Fibroblast of lung (primary cell): ENCODE measurements around the gene GALNT8.

Experiments
- EZH2 ChIP-seq: IDR thresholded peaks from 2 replicates; pipeline ENCODE4 v1.5.1; 2012; ENCODE audit warnings: low read length, control low read depth, mild to moderate bottlenecking; ENCODE audit errors: missing control alignments
- TF ChIP-seq, protein P1 (sequence below), 2 donors: IDR thresholded peaks in 1 of 2; conservative IDR thresholded peaks in 1 of 2; 1 replicate in 1 of 2; 2 replicates in 1 of 2; pipeline ENCODE4 v1.5.1; 2011 to 2012; ENCODE audit warnings: low read length in 2 of 2, control low read depth in 1 of 2, inconsistent platforms in 1 of 2, low read depth in 1 of 2, mild to moderate bottlenecking in 1 of 2

DNA sequence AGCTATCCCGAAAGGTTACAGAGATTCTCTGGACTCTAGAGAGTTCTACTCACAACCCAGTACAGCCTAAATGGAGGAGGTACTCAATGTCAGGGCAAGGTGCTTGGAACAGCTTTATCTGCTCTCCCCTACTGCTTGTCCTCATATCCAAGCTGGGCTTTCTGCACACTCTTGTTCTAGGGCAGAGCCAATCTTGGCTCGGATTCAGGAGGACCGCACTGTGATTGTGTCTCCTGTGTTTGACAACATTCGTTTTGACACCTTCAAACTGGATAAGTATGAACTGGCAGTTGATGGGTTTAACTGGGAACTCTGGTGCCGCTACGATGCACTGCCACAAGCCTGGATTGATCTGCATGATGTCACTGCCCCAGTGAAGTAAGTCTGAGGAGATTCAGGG lies 25.0 kb downstream of the GALNT8 start:
- TF ChIP-seq, protein P1, sequence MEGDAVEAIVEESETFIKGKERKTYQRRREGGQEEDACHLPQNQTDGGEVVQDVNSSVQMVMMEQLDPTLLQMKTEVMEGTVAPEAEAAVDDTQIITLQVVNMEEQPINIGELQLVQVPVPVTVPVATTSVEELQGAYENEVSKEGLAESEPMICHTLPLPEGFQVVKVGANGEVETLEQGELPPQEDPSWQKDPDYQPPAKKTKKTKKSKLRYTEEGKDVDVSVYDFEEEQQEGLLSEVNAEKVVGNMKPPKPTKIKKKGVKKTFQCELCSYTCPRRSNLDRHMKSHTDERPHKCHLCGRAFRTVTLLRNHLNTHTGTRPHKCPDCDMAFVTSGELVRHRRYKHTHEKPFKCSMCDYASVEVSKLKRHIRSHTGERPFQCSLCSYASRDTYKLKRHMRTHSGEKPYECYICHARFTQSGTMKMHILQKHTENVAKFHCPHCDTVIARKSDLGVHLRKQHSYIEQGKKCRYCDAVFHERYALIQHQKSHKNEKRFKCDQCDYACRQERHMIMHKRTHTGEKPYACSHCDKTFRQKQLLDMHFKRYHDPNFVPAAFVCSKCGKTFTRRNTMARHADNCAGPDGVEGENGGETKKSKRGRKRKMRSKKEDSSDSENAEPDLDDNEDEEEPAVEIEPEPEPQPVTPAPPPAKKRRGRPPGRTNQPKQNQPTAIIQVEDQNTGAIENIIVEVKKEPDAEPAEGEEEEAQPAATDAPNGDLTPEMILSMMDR (conservative IDR thresholded peaks at IDR 0.05 in 1 of 2, IDR thresholded peaks at IDR 0.05 in 1 of 2; ENCODE audit: low read depth in 1 of 2, low read length in 2 of 2): no peak
- no peak for TF ChIP-seq EZH2
